T-helper 22 cell (primary cell): ENCODE data around the gene HLA-C.
"Not testable (repeated sequence)": the region's sequence is repeated elsewhere in the genome, so short reads cannot be mapped to it uniquely, and the experiment has no call there.

Experiments used
- DNase-seq: peaks from one replicate; pipeline ENCODE4 v3.0.0-alpha.2; 2020; ENCODE audit warnings: low read depth

HLA-C gene

GRCh38 chr6:31270788-31271640 lies 878 bp downstream of the HLA-C start:
- DNase-seq: peak; percentile 55

DNA sequence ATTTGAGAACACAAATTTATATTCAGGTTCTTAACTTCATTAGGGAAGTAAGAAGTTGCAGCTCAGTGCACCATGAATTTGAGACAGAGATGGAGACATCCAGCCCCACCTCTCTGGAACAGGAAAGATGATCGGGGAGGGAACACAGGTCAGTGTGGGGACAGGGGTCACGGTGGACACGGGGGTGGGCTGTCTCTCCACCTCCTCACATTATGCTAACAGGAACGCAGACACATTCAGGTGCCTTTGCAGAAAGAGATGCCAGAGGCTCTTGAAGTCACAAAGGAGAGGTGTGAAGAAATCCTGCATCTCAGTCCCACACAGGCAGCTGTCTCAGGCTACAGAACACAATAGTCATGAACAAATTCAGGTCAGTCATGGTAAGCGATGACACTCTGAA lies 3.1 kb downstream of the HLA-C start:
- DNase-seq: no peak

DNA sequence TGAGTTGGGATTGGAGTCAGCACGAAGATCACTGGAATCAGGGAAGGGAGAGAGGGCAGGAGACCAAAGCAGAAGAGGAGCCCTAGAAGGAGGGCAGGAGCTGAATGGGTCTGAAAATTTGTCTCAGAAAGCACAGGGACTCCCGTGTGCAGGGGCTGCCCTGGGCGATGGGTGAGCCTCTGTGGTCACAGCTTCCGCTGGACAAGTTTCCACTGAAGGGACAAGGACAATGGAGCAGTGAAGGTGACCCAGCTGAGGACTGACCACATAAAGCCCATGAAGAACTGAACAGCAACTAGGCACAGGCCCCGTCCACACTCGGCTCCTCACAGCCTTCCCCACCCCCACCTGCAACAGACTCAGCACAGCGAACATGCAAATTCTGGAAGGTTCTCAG lies 3.5 kb downstream of the HLA-C start:
- no peak for DNase-seq

DNA sequence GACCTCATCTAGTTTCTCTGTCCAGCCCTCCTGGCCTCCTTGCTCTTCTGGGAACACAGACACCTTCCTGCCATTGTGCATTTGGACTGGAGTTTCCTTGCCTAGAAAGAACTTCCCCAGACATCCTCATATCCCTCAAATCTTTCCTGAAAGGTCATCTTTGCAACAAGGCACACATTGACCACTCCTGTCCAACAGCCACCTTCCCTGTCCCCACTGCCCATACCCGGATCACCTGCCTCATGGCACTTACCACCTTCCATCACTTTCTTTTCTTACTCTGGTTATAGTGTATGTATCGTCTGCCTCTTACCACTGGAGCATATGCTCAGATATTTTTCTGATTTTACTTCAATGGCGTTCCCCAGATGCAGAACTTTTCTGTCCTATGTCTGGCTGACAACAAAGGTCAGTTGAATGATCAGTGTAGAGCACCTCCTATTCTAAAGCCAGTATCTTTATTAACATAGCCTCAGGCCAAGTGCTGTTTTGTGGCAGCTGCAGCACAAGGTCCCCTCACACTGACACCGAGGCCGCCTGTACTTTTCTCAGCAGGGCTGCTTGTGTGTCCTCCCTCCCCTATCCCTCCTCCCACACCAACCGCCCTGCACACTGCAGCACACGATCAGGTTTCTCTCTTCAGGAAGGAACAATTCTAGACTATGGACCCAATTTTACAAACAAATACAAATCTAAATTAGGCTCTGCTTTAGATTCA lies 4.1 kb downstream of the HLA-C start:
- no peak for DNase-seq

DNA sequence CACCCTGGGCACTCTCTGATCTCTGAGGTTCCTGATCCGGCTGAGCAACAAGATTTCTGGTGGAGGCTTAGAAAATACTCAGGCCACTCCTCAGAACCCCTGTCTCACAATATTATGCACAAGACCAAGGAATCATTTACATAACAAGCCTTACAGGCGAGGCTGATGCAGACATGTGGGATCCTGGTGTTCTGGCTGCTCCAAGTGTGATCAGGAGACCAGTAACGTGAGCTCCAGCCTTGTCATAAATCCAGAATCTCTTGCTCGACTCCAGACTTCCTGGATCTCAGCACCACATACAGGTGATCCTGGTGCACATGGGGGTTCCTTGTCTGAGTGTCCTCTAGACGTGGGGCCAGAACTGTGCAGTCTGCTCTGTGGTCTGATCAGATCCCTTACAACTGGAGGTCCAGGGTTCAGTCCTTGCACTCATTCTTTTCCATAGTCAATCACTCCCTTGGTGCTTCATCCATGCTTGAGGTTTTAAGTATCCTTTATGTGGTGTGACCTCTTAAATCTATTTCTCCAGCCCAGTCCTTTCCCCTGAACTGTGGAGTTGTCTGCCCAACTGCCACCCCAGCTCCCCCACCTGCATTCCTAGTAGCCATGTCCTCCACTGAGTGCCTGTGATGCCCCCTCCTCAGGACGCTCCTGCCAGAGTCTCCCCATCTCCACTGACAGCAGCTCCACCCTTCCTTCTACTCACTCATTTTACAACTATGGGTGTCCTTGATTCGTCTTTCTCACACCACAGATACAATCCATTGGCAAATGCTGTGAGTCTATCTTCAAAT lies 5.1 kb downstream of the HLA-C start:
- no peak for DNase-seq

DNA sequence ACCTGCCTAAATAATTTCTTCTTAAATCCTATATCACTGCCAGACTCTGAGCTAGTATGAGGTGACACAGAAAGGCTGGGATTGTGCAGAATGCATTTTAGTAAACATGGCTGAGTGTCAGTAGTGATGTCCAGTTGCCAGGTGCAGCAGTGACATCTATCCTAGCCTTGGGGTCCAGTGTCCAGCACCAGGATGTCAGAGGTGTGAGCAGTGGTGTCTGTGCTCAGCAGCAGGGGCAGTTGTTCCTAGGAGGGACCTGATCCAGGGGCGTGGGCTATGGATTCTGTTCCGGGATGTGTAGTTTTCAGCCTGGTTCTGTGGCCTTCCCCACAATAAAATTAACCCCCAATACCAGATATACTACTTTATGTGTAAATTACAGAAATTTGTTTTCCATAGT lies 6.0 kb downstream of the HLA-C start:
- no peak for DNase-seq

DNA sequence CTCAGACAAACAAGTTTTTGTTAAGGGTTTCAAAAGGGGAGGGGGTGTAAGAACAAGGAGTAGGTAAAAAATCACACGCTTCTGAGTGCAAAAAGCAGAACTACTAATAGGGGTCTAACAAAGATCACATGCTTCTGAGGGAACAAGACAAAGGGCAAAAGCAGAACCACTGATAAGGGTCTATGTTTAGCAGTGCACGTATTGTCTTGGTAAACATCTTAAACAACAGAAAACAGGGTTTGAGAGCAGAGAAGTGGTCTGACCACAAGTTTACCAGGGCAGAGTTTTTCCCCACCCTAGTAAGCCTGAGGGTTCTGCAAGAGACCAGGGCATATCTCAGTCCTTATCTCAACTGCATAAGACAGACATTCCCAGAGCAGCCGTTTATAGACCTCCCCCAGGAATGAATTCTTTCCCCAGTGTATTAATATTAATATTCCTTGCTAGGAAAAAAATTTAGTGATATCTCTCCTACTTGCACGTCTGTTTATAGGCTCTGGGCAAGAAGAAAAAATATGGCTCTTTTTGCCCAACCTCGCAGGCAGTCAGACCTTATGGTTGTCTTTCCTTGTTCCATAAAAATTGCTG lies 8.5 kb downstream of the HLA-C start:
- DNase-seq: not testable (repeated sequence)

GRCh38 chr6:31259995-31260394 lies 11.9 kb downstream of the HLA-C start:
- DNase-seq: not testable (repeated sequence)

- no peak for DNase-seq
Measured at GRCh38 chr6:31252625-31253024, 19.3 kb downstream of the HLA-C start.

GRCh38 chr6:31251261-31251660 lies 20.6 kb downstream of the HLA-C start:
- no peak for DNase-seq

DNA sequence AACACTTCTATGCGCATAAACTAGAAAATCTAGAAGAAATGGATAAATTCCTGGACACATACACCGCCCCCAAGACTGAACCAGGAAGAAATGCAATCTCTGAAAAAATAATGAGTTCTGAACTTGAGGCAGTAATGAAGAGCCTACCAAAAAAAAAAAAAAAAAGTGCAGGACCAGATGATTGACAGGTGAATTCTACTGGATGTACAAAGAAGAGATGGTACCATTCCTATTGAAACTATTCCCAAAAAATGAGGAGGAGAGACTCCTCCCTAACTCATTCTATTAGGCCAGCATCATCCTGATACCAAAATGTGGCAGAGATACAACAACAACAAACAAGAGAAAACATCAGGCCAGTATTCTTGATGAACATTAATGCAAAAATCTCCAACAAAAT lies 22.7 kb downstream of the HLA-C start:
- DNase-seq: no peak

DNA sequence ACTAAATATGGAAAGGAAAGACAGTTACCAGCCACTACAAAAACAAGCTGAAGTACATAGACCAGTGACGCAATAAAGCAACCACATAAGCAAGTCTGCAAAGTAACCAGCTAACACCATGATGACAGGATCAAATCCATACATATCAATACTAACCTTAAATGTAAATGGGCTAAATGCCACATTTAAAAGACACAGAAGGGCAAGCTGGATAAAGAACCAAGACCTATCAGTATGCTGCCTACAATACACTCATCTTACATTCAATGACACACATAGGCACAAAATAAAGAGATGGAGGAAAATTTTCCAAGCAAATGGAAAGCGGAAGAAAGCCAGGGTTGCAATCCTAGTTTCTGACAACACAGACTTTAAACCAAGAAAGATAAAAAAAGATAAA lies 24.1 kb downstream of the HLA-C start:
- DNase-seq: no peak

DNA sequence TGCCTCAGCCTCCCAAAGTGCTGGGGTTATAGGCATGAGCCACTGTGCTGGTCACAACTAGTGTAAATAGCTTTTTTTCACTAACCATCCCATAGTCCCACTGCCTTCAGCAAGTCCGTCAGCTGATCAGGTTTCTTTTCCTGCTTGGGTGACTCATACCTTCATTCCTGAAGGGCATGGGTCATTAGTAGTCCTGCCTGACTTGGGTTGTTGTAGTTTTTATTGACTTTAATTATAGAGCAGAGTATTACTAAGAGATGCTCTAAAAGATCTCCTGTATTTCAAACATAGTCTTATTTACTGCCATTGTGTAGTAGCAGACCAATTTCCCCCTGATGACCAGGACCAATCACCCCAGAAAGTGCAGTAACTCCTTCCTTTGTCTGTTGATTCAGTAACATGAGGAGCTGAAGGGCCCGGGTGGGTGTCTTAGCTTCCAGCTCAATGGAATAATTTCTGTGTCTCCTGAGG lies 25.8 kb downstream of the HLA-C start:
- DNase-seq: no peak

GRCh38 chr6:31243508-31243907 lies 28.4 kb downstream of the HLA-C start:
- no peak for DNase-seq

DNA sequence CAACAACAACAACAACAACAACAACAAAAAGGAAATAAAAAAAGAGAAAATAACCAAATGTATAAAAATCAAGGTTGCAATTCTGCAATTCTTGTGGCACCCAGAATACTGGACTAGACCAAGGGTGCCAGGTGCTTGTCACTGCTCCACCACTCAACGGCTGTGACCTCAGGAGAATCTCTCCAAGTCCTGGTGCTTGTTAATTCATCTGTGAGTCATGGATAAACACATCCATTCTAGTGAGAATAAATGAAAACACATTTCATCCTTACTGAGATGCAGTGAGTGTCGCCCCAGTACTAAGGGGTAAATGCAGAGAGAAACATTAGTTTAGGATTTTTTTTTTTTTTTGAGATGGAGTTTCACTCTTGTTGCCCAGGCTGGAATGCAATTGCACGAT lies 32.0 kb downstream of the HLA-C start:
- no peak for DNase-seq

DNA sequence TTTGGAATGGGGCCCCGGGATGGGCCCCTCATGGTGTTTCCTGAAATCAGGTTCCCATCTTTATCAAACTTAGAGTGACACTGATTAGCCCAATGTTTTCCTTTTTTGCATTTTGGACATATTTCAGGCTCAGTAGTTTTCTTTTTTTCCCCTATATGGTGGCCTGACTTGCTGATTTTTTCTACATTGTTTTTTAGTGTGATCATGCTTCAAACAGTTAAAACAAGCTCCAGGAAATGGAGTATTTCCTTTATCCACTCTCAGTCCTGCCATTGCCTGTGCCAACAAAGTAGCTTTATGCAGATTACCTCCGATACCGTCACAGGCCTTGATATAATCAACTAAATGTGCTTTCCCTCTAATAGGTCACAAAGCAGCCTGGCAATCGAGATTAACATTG lies 37.8 kb downstream of the HLA-C start:
- DNase-seq: not testable (repeated sequence)

- DNase-seq: no peak
Measured at GRCh38 chr6:31228476-31228875, 43.4 kb downstream of the HLA-C start.

GRCh38 chr6:31227143-31227542 lies 44.7 kb downstream of the HLA-C start:
- DNase-seq: no peak

GRCh38 chr6:31225735-31226134 lies 46.2 kb downstream of the HLA-C start:
- no peak for DNase-seq

DNA sequence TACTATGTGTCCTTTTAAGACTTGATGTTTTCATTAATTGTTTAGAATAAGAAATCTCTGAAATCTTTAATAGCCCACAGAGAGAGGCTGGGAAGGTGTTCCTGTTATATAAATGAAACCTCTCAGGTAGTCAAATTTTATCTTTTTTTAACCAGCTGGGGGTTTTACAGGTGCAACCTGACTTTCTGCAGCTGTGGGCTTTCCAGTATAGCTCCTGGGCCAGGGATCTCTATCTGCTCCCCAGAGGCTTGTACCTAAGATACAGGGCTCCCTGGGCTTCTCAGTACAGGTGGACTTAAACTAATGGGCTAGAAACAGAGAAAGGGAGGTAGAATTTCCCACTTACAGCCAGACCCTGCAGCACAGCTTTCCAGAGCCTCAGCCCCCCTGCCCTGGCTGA lies 49.4 kb downstream of the HLA-C start:
- DNase-seq: no peak
